Erythroblast (primary cell): ENCODE data around the gene CR2.

ENCODE experiments used
- GATA1 ChIP-seq: IDR thresholded peaks from 2 replicates; pipeline ENCODE4 v1.6.1; 2011; ENCODE audit warnings: low read depth, mild to moderate bottlenecking, control low read depth, low read length, moderate library complexity
- POLR2A ChIP-seq: IDR thresholded peaks from 2 replicates; pipeline ENCODE4 v1.6.1; 2011; ENCODE audit warnings: mild to moderate bottlenecking, low read length

GRCh38 chr1:207404849-207405525 lies 49.1 kb upstream of the CR2 start:
- TF ChIP-seq GATA1 (no peak), POLR2A (no peak)
